Peyer's patch (tissue), 4 donors: Measurements from ENCODE around the gene DIPK1B.

Source experiments
- CTCF ChIP-seq, 6 experiments: fragments of 450-650 bp in 4 of 6; fragments of 200-600 bp in 2 of 6; sonication (generic) in 1 of 6; IDR thresholded peaks; one replicate each; pipeline ENCODE4 v1.5.1; 2017 to 2019; ENCODE audit warnings: antibody characterized with exemption in 6 of 6, mild to moderate bottlenecking in 3 of 6, moderate library complexity in 1 of 6
- POLR2A ChIP-seq, 2 donors: fragments of 450-650 bp; IDR thresholded peaks; one replicate each; pipeline ENCODE4 v1.5.1; 2017; ENCODE audit warnings: antibody characterized with exemption in 2 of 2, mild to moderate bottlenecking in 2 of 2, moderate library complexity in 2 of 2

GRCh38 chr9:136711751-136712689, at the start of gene DIPK1B:
- TF ChIP-seq CTCF (IDR thresholded peaks at IDR 0.05) (no peak), POLR2A (IDR thresholded peaks at IDR 0.05) (no peak)
